HEK293 (cell line): ENCODE measurements around the gene SMIM8.

Experiments
- CTCF ChIA-PET: fragments of 350-600 bp; formaldehyde crosslinking; extraction: SDS; loops from one replicate; lab custom pipeline; 2021; ENCODE audit warnings: antibody characterized with exemption; lab: Yijun Ruan, JAX
- POLR2A ChIA-PET: fragments of 300-600 bp; formaldehyde crosslinking; extraction: SDS; loops from one replicate; lab custom pipeline; 2020; ENCODE audit warnings: antibody characterized with exemption, inconsistent platforms; lab: Yijun Ruan, JAX
- H3K27ac ChIP-seq: fragments of 200-500 bp; sonication (Bioruptor generic); 2 replicates; pipeline ENCODE4 v1.5.1; 2014; ENCODE audit warnings: low read depth, low read length, control low read depth, inconsistent platforms; ENCODE audit errors: extremely low read depth
- H3K36me3 ChIP-seq, 2 experiments: fragments of 200-500 bp in 1 of 2; sonication (Bioruptor generic) in 1 of 2; 1 replicate in 1 of 2; 2 replicates in 1 of 2; pipeline ENCODE4 v1.5.1; 2014 to 2017; ENCODE audit warnings: inconsistent platforms in 2 of 2, low read length in 2 of 2; ENCODE audit not compliant: control insufficient read depth in 2 of 2, insufficient read depth in 1 of 2
- H3K4me1 ChIP-seq: fragments of 200-500 bp; sonication (Bioruptor generic); 2 replicates; pipeline ENCODE4 v1.5.1; 2014; ENCODE audit warnings: mild to moderate bottlenecking, low read length, inconsistent platforms; ENCODE audit not compliant: control insufficient read depth, insufficient read depth
- H3K4me3 ChIP-seq: 2 replicates; pipeline ENCODE4 v1.5.1; 2011; ENCODE audit warnings: low read depth, mild to moderate bottlenecking, control low read depth, low read length, moderate library complexity
- H3K9me3 ChIP-seq: fragments of 200-500 bp; sonication (Bioruptor generic); 2 replicates; pipeline ENCODE4 v1.5.1; 2014; ENCODE audit warnings: low read depth, low read length, inconsistent platforms; ENCODE audit not compliant: control insufficient read depth, insufficient read depth
- FEZF1 ChIP-seq: fragments of 450-650 bp; formaldehyde crosslinking; IDR thresholded peaks from 2 replicates; pipeline ENCODE4 v1.5.1; 2016; ENCODE audit warnings: missing biosample characterization, missing genetic modification characterization
- HOXD13 ChIP-seq: sonication (generic); formaldehyde crosslinking; IDR thresholded peaks from 2 replicates; pipeline ENCODE4 v1.8.0; 2022; ENCODE audit warnings: missing genetic modification reagents, borderline replicate concordance
- KLF9 ChIP-seq: fragments of 450-650 bp; formaldehyde crosslinking; IDR thresholded peaks from 2 replicates; pipeline ENCODE4 v1.5.1; 2016; ENCODE audit warnings: missing biosample characterization, missing genetic modification characterization, low read depth
- TRIM28 ChIP-seq: IDR thresholded peaks from 2 replicates; pipeline ENCODE4 v1.6.1; 2011; ENCODE audit warnings: low read length, control low read depth, borderline replicate concordance
- ZFP41 ChIP-seq: fragments of 450-650 bp; formaldehyde crosslinking; IDR thresholded peaks from 2 replicates; pipeline ENCODE4 v1.5.1; 2016; ENCODE audit warnings: missing biosample characterization, missing genetic modification characterization, borderline replicate concordance
- ZNF121 ChIP-seq: fragments of 450-650 bp; formaldehyde crosslinking; IDR thresholded peaks from 2 replicates; pipeline ENCODE4 v1.5.1; 2016; ENCODE audit warnings: missing biosample characterization, missing genetic modification characterization
- ZNF175 ChIP-seq: fragments of 450-650 bp; formaldehyde crosslinking; IDR thresholded peaks from 2 replicates; pipeline ENCODE4 v1.5.1; 2016; ENCODE audit warnings: missing biosample characterization, missing genetic modification characterization
- ZNF350 ChIP-seq: fragments of 450-650 bp; formaldehyde crosslinking; IDR thresholded peaks from 2 replicates; pipeline ENCODE4 v1.5.0; 2017; ENCODE audit warnings: missing biosample characterization, mild to moderate bottlenecking, missing genetic modification characterization
- ZNF37A ChIP-seq: fragments of 450-650 bp; IDR thresholded peaks from 2 replicates; pipeline ENCODE4 v1.5.1; 2018; ENCODE audit warnings: missing biosample characterization, missing genetic modification characterization
- ZNF561 ChIP-seq: fragments of 450-650 bp; IDR thresholded peaks from 2 replicates; pipeline ENCODE4 v1.5.1; 2018; ENCODE audit warnings: missing biosample characterization, missing genetic modification characterization, borderline replicate concordance
- ZNF600 ChIP-seq: fragments of 450-650 bp; formaldehyde crosslinking; IDR thresholded peaks from 2 replicates; pipeline ENCODE4 v1.5.1; 2016; ENCODE audit warnings: missing biosample characterization, missing genetic modification characterization
- TF ChIP-seq, protein P1 (sequence below): fragments of 450-650 bp; formaldehyde crosslinking; IDR thresholded peaks from 2 replicates; pipeline ENCODE4 v1.5.1; 2016; ENCODE audit warnings: missing biosample characterization, missing genetic modification characterization, borderline replicate concordance
- TF ChIP-seq, protein P2 (sequence below): fragments of 450-650 bp; formaldehyde crosslinking; IDR thresholded peaks from 2 replicates; pipeline ENCODE4 v1.5.1; 2016; ENCODE audit warnings: missing biosample characterization, missing genetic modification characterization
- TF ChIP-seq, protein P3 (sequence below): fragments of 450-650 bp; formaldehyde crosslinking; IDR thresholded peaks from 2 replicates; pipeline ENCODE4 v1.5.1; 2016; ENCODE audit warnings: missing biosample characterization, missing genetic modification characterization, low read depth
- TF ChIP-seq, protein P4 (sequence below): fragments of 450-650 bp; formaldehyde crosslinking; conservative IDR thresholded peaks from 2 replicates; pipeline ENCODE4 v1.5.1; 2016; ENCODE audit warnings: low read depth, missing biosample characterization, missing genetic modification characterization
- TF ChIP-seq, protein P5 (sequence below): fragments of 450-650 bp; formaldehyde crosslinking; IDR thresholded peaks from 2 replicates; pipeline ENCODE4 v1.5.1; 2017; ENCODE audit warnings: missing biosample characterization, mild to moderate bottlenecking, missing genetic modification characterization, moderate library complexity

SMIM8 gene

DNA sequence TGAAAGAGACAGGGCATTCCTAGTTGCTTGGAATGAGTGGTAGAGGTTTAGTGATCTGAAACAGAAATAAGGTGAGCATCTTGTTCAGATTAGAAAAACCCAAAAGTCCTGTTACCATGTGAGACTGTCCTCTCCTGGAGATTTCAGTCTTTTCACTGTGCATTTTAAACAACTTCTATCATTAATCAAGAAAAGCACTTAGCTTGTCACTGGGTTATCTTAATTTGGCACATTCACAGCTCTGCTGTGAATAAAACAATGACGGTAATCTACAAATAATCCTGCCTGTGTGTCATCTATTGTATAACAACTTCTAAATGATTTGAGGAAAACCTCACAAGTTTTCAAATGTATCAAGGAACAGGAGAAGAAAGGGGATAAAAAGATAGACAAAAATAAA, 9.5 kb upstream of the SMIM8 start:
- no peak for TF ChIP-seq FEZF1 (tag by site-specific recombination)
- TF ChIP-seq ZFP41 (tag by site-specific recombination): no peak
- TF ChIP-seq ZNF121 (tag by site-specific recombination): no peak
- TF ChIP-seq, protein P1, sequence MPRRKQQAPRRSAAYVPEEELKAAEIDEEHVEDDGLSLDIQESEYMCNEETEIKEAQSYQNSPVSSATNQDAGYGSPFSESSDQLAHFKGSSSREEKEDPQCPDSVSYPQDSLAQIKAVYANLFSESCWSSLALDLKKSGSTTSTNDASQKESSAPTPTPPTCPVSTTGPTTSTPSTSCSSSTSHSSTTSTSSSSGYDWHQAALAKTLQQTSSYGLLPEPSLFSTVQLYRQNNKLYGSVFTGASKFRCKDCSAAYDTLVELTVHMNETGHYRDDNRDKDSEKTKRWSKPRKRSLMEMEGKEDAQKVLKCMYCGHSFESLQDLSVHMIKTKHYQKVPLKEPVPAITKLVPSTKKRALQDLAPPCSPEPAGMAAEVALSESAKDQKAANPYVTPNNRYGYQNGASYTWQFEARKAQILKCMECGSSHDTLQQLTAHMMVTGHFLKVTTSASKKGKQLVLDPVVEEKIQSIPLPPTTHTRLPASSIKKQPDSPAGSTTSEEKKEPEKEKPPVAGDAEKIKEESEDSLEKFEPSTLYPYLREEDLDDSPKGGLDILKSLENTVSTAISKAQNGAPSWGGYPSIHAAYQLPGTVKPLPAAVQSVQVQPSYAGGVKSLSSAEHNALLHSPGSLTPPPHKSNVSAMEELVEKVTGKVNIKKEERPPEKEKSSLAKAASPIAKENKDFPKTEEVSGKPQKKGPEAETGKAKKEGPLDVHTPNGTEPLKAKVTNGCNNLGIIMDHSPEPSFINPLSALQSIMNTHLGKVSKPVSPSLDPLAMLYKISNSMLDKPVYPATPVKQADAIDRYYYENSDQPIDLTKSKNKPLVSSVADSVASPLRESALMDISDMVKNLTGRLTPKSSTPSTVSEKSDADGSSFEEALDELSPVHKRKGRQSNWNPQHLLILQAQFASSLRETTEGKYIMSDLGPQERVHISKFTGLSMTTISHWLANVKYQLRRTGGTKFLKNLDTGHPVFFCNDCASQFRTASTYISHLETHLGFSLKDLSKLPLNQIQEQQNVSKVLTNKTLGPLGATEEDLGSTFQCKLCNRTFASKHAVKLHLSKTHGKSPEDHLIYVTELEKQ: no peak
- POLR2A ChIA-PET: no interaction called here
- Histone ChIP-seq H3K36me3 (no peaks in the 10 kb centered on the region), H3K9me3 (no peaks in the 10 kb centered on the region), H3K27ac (no peak overlapping the region), H3K4me1 (no peaks in the 10 kb centered on the region), H3K4me3 (no peak overlapping the region)
- CTCF ChIA-PET: interaction anchor here (0.6 to 3.0 kb wide), 2 partner anchors 9 to 75 kb away, joined by 3 to 15 read pairs; partner anchors contain the start of gene SMIM8

DNA sequence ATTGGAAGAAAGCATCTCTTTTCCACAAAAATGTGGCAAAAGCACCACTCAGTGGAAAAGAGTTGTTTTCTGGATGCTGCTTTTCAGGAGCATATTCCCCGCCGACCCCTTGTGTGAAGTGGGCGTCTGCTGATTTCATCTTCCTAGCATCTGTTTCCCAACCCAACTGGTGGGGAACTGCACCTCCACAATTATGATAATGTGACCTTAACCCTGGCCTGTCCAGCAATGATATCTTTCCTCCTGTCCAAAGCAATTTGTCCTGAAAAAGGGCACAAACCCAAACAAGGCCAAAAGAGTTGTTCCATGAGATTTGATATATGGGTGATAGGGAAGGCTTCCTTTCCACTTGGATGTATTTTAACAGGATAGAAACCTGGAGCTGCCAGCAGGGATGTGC, 7.3 kb upstream of the SMIM8 start:
- TF ChIP-seq, protein P2, sequence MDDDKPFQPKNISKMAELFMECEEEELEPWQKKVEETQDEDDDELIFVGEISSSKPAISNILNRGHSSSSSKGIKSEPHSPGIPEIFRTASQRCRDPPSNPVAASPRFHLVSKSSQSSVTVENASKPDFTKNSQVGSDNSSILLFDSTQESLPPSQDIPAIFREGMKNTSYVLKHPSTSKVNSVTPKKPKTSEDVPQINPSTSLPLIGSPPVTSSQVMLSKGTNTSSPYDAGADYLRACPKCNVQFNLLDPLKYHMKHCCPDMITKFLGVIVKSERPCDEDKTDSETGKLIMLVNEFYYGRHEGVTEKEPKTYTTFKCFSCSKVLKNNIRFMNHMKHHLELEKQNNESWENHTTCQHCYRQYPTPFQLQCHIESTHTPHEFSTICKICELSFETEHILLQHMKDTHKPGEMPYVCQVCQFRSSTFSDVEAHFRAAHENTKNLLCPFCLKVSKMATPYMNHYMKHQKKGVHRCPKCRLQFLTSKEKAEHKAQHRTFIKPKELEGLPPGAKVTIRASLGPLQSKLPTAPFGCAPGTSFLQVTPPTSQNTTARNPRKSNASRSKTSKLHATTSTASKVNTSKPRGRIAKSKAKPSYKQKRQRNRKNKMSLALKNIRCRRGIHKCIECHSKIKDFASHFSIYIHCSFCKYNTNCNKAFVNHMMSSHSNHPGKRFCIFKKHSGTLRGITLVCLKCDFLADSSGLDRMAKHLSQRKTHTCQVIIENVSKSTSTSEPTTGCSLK (tag by site-specific recombination): no peak
- TF ChIP-seq ZNF600: no peak
- TF ChIP-seq KLF9: no peak
- TF ChIP-seq ZNF561: no peak
- POLR2A ChIA-PET: no interaction called here
- Histone ChIP-seq H3K4me1 (no peaks in the 10 kb centered on the region), H3K9me3 (no peaks in the 10 kb centered on the region), H3K36me3 (no peaks in the 10 kb centered on the region), H3K27ac (no peak overlapping the region), H3K4me3 (no peak overlapping the region)
- CTCF ChIA-PET: interaction anchor here (0.7 kb wide), 1 partner anchor 1433 kb away, joined by 4 read pairs; no protein-coding TSS in a partner anchor

DNA sequence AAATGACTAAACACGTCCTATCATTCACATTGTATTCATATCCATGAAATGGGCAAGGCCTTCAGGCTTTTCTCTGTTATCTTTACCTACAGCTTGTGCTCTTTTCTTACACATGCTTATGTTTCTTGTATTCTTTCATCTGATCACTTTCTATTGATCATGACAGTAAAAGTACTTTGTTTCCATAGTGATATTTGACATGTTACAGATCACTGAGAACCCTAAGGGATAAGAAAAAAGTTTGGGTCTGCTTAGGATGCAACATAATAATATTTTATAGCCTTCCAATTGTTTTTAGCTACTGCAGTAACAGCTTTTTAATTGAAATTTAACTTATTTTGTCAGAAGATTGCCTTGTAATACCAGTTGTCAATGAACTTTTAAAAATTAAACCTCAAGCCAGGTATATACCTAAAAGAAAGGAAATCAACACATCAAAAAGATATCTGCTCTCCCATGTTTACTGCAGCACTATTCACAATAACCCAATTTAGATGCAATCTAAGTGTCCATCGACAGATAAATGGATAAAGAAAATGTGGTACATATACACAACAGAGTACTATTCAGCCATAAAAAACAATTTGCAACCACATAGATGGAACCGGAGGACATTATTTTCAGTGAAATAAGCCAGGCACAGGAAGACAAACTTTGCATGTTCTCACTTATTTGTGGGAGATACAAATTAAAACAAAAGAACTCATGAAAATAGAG, 3.0 kb upstream of the SMIM8 start:
- ChIA-PET POLR2A (no interaction called here), CTCF (interaction anchor here (0.8 kb wide), 2 partner anchors 72 to 74 kb away, joined by 3 read pairs; no protein-coding TSS in a partner anchor)
- Histone ChIP-seq H3K27ac (no peak overlapping the region), H3K4me1 (no peaks in the 10 kb centered on the region), H3K36me3 (no peaks in the 10 kb centered on the region), H3K9me3 (no peaks in the 10 kb centered on the region), H3K4me3 (no peak overlapping the region)
- TF ChIP-seq HOXD13 (CRISPR knock-in tag): no peak
- TF ChIP-seq, protein P3, sequence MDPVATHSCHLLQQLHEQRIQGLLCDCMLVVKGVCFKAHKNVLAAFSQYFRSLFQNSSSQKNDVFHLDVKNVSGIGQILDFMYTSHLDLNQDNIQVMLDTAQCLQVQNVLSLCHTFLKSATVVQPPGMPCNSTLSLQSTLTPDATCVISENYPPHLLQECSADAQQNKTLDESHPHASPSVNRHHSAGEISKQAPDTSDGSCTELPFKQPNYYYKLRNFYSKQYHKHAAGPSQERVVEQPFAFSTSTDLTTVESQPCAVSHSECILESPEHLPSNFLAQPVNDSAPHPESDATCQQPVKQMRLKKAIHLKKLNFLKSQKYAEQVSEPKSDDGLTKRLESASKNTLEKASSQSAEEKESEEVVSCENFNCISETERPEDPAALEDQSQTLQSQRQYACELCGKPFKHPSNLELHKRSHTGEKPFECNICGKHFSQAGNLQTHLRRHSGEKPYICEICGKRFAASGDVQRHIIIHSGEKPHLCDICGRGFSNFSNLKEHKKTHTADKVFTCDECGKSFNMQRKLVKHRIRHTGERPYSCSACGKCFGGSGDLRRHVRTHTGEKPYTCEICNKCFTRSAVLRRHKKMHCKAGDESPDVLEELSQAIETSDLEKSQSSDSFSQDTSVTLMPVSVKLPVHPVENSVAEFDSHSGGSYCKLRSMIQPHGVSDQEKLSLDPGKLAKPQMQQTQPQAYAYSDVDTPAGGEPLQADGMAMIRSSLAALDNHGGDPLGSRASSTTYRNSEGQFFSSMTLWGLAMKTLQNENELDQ: no peak
- no peak for TF ChIP-seq ZNF37A
- no peak for TF ChIP-seq TRIM28
- TF ChIP-seq, protein P4, sequence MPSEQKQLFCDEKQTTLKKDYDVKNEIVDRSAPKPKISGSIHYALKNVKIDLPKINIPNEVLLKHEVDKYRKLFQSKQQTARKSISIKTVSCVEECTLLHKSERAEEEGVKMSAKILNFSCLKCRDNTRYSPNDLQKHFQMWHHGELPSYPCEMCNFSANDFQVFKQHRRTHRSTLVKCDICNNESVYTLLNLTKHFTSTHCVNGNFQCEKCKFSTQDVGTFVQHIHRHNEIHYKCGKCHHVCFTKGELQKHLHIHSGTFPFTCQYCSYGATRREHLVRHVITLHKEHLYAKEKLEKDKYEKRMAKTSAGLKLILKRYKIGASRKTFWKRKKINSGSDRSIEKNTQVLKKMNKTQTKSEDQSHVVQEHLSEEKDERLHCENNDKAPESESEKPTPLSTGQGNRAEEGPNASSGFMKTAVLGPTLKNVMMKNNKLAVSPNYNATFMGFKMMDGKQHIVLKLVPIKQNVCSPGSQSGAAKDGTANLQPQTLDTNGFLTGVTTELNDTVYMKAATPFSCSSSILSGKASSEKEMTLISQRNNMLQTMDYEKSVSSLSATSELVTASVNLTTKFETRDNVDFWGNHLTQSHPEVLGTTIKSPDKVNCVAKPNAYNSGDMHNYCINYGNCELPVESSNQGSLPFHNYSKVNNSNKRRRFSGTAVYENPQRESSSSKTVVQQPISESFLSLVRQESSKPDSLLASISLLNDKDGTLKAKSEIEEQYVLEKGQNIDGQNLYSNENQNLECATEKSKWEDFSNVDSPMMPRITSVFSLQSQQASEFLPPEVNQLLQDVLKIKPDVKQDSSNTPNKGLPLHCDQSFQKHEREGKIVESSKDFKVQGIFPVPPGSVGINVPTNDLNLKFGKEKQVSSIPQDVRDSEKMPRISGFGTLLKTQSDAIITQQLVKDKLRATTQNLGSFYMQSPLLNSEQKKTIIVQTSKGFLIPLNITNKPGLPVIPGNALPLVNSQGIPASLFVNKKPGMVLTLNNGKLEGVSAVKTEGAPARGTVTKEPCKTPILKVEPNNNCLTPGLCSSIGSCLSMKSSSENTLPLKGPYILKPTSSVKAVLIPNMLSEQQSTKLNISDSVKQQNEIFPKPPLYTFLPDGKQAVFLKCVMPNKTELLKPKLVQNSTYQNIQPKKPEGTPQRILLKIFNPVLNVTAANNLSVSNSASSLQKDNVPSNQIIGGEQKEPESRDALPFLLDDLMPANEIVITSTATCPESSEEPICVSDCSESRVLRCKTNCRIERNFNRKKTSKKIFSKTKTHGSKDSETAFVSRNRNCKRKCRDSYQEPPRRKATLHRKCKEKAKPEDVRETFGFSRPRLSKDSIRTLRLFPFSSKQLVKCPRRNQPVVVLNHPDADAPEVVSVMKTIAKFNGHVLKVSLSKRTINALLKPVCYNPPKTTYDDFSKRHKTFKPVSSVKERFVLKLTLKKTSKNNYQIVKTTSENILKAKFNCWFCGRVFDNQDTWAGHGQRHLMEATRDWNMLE (tag by site-specific recombination): no peak
- no peak for TF ChIP-seq ZNF350 (tag by site-specific recombination)
- TF ChIP-seq ZNF175 (tag by site-specific recombination): no peak
- TF ChIP-seq, protein P5, sequence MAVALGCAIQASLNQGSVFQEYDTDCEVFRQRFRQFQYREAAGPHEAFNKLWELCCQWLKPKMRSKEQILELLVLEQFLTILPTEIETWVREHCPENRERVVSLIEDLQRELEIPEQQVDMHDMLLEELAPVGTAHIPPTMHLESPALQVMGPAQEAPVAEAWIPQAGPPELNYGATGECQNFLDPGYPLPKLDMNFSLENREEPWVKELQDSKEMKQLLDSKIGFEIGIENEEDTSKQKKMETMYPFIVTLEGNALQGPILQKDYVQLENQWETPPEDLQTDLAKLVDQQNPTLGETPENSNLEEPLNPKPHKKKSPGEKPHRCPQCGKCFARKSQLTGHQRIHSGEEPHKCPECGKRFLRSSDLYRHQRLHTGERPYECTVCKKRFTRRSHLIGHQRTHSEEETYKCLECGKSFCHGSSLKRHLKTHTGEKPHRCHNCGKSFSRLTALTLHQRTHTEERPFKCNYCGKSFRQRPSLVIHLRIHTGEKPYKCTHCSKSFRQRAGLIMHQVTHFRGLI (tag by site-specific recombination): no peak
